RWPE2 (cell line): ENCODE data around the gene C1QTNF6.
A peak's percentile ranks its signal among the peaks of the same experiment; 100 is the strongest.

Experiments used
- ATAC-seq: fragments of 200-7000 bp; cut with Tn5 transposase; 3 replicates; pipeline ENCODE4 v1.9.1; 2021; ENCODE audit warnings: low read depth
- DNase-seq: peaks from one replicate; pipeline ENCODE4 v3.0.0-alpha.2; 2020; ENCODE audit warnings: low spot score
- H3K27ac ChIP-seq: fragments of 450-650 bp; 2 replicates; pipeline ENCODE4 v1.5.1; 2017; ENCODE audit warnings: mild to moderate bottlenecking; ENCODE audit not compliant: poor library complexity, severe bottlenecking
- H3K27me3 ChIP-seq: fragments of 250-450 bp; sonication (Bioruptor Pico); 2 replicates; pipeline ENCODE4 v1.5.1; 2021; ENCODE audit warnings: mild to moderate bottlenecking, moderate library complexity; ENCODE audit not compliant: insufficient read depth, poor library complexity, severe bottlenecking
- H3K36me3 ChIP-seq: fragments of 250-450 bp; sonication (Bioruptor Pico); 2 replicates; pipeline ENCODE4 v1.5.1; 2020; ENCODE audit warnings: low read depth, mild to moderate bottlenecking, moderate library complexity
- H3K4me1 ChIP-seq: fragments of 250-450 bp; sonication (Bioruptor Pico); 2 replicates; pipeline ENCODE4 v1.5.1; 2021; ENCODE audit warnings: mild to moderate bottlenecking, moderate library complexity; ENCODE audit not compliant: insufficient read depth, poor library complexity, severe bottlenecking
- H3K4me3 ChIP-seq: fragments of 250-450 bp; sonication (Bioruptor Pico); 2 replicates; pipeline ENCODE4 v1.5.1; 2021; ENCODE audit warnings: mild to moderate bottlenecking, moderate library complexity; ENCODE audit not compliant: severe bottlenecking
- H3K9me3 ChIP-seq: fragments of 250-450 bp; sonication (Bioruptor Pico); 2 replicates; pipeline ENCODE4 v1.5.1; 2021; ENCODE audit warnings: mild to moderate bottlenecking, moderate library complexity; ENCODE audit not compliant: severe bottlenecking
- CTCF ChIP-seq: fragments of 450-650 bp; IDR thresholded peaks from one replicate; pipeline ENCODE4 v1.5.1; 2017; ENCODE audit warnings: mild to moderate bottlenecking, moderate library complexity; ENCODE audit not compliant: poor library complexity, severe bottlenecking

The C1QTNF6 gene

GRCh38 chr22:37209140-37209845 is 21.2 kb upstream of the C1QTNF6 start:
- Histone ChIP-seq H3K36me3 (no peaks in the 10 kb centered on the region), H3K9me3 (no peaks in the 10 kb centered on the region), H3K27ac (no peak overlapping the region), H3K4me1 (no peaks in the 10 kb centered on the region), H3K27me3 (no peaks in the 10 kb centered on the region), H3K4me3 (no peak overlapping the region)
- DNase-seq (peak; percentile 27), ATAC-seq (no peak)
- TF ChIP-seq CTCF, result no peak

GRCh38 chr22:37208401-37209139 is 20.5 kb upstream of the C1QTNF6 start:
- no peaks in the 10 kb centered on the region for H3K9me3 ChIP-seq
- no peak for TF ChIP-seq CTCF
- H3K4me3 ChIP-seq, result no peak overlapping the region
- H3K27me3 ChIP-seq, result no peaks in the 10 kb centered on the region
- no peaks in the 10 kb centered on the region for H3K4me1 ChIP-seq
- no peak overlapping the region for H3K27ac ChIP-seq
- H3K36me3 ChIP-seq, result no peaks in the 10 kb centered on the region
- DNase-seq (peak; percentile 37), ATAC-seq (no peak)

GRCh38 chr22:37207981-37208380 is 19.9 kb upstream of the C1QTNF6 start:
- no peaks in the 10 kb centered on the region for H3K27me3 ChIP-seq
- no peak for DNase-seq

GRCh38 chr22:37206841-37207821 is 19.1 kb upstream of the C1QTNF6 start:
- TF ChIP-seq CTCF, result no peak
- Histone ChIP-seq H3K27ac (no peak overlapping the region), H3K36me3 (no peaks in the 10 kb centered on the region), H3K4me3 (no peak overlapping the region), H3K4me1 (no peaks in the 10 kb centered on the region), H3K9me3 (no peaks in the 10 kb centered on the region), H3K27me3 (no peaks in the 10 kb centered on the region)
- DNase-seq, result peak; percentile 45
- no peak for ATAC-seq

More at GRCh38 chr22:37207981-37208380, 19.9 kb upstream of the C1QTNF6 start:
- Histone ChIP-seq H3K36me3 (no peaks in the 10 kb centered on the region), H3K4me1 (no peaks in the 10 kb centered on the region), H3K9me3 (no peaks in the 10 kb centered on the region), H3K27ac (no peak overlapping the region), H3K4me3 (no peak overlapping the region)
- ATAC-seq, result no peak
- TF ChIP-seq CTCF, result no peak
